WERI-Rb-1 (cell line): ENCODE measurements around the gene ERMP1.

Experiments
- DNase-seq: peaks from one replicate; pipeline ENCODE4 v3.0.0-alpha.2; 2020
- H3K27ac ChIP-seq: fragments of 250-450 bp; sonication (Bioruptor Pico); 2 replicates; pipeline ENCODE4 v1.5.1; 2020; ENCODE audit warnings: mild to moderate bottlenecking, moderate library complexity
- H3K27me3 ChIP-seq: fragments of 250-450 bp; sonication (Bioruptor Pico); 2 replicates; pipeline ENCODE4 v1.5.1; 2021; ENCODE audit warnings: mild to moderate bottlenecking, low read depth, moderate library complexity; ENCODE audit not compliant: insufficient read depth, severe bottlenecking
- H3K36me3 ChIP-seq: fragments of 250-450 bp; sonication (Bioruptor Pico); 2 replicates; pipeline ENCODE4 v1.5.1; 2020; ENCODE audit warnings: mild to moderate bottlenecking, moderate library complexity
- H3K4me3 ChIP-seq: 2 replicates; pipeline ENCODE4 v1.5.1; 2011; ENCODE audit warnings: low read depth, mild to moderate bottlenecking, control low read depth, low read length
- H3K9me3 ChIP-seq: fragments of 250-450 bp; sonication (Bioruptor Pico); 2 replicates; pipeline ENCODE4 v1.5.1; 2021; ENCODE audit warnings: mild to moderate bottlenecking, moderate library complexity; ENCODE audit not compliant: severe bottlenecking
- TF ChIP-seq, protein P1 (sequence below): IDR thresholded peaks from 2 replicates; pipeline ENCODE4 v1.5.1; 2011; ENCODE audit warnings: low read depth, mild to moderate bottlenecking, control low read depth, inconsistent platforms, low read length

Gene ERMP1

DNA sequence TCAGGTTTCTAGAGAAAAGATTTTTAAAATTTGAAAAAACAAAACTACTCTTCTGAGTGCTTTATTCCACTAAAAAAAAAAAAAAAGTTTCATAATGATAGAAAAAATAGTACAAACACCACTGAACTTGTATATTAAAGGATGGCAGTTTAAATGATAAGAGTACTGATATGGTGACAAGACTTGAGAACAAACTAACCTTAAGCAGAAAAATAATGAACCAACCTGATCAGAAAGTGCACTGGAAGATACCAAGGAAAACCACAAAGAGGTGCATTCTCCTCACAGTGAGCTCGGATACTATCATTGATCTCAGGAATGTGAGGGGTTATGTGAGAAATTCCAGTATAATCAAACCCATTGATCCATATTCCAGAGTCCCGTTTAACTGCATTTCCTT lies 34.3 kb downstream of the ERMP1 start:
- TF ChIP-seq, protein P1, sequence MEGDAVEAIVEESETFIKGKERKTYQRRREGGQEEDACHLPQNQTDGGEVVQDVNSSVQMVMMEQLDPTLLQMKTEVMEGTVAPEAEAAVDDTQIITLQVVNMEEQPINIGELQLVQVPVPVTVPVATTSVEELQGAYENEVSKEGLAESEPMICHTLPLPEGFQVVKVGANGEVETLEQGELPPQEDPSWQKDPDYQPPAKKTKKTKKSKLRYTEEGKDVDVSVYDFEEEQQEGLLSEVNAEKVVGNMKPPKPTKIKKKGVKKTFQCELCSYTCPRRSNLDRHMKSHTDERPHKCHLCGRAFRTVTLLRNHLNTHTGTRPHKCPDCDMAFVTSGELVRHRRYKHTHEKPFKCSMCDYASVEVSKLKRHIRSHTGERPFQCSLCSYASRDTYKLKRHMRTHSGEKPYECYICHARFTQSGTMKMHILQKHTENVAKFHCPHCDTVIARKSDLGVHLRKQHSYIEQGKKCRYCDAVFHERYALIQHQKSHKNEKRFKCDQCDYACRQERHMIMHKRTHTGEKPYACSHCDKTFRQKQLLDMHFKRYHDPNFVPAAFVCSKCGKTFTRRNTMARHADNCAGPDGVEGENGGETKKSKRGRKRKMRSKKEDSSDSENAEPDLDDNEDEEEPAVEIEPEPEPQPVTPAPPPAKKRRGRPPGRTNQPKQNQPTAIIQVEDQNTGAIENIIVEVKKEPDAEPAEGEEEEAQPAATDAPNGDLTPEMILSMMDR, result no peak
- no peaks in the 10 kb centered on the region for H3K9me3 ChIP-seq
- no peaks in the 10 kb centered on the region for H3K27me3 ChIP-seq
- H3K4me3 ChIP-seq, result no peak overlapping the region
- no peak overlapping the region for H3K27ac ChIP-seq
- no peak for DNase-seq
- H3K36me3 ChIP-seq, result no peaks in the 10 kb centered on the region; the same call in 1 of the 2 replicates

DNA sequence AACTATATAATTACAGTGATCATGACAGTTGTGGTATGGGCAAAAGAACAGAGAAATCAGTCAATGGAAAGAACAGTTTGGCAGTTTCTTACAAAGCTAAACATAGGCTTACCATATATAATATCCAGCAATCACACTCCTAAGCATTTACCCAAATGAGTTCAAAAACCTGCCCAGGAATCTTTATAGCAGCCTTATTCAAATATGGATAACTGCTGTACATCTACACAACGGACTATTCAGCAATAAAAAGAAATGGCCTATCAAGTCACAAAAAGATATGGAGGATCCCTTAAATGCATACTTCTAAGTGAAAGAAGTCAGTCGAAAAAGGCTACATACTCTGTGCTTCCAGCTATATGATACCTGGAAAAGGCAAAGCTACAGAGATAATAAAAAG lies 36.6 kb downstream of the ERMP1 start:
- DNase-seq, result no peak
- Histone ChIP-seq H3K36me3 (no peaks in the 10 kb centered on the region; the same call in 1 of the 2 replicates), H3K4me3 (no peak overlapping the region), H3K27me3 (no peaks in the 10 kb centered on the region), H3K27ac (no peak overlapping the region), H3K9me3 (no peaks in the 10 kb centered on the region)
- TF ChIP-seq, protein P1, result no peak

DNA sequence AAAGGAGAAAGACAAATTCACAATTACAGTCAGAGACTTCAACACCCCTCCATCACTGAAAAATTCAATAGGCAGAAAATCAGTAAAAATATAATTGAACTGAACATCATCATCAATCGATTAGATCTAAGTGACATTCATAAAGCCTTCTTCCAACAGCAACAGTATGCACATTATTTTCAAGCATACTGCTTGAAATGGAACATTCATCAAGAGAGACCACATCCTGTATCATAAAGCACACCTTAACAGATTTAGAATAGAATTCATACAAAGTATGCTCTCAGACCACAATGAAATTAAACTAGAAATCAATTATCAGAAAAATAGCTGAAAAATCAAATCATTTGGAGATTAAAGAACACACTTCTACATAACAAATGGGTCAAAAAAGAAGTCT lies 39.1 kb downstream of the ERMP1 start:
- Histone ChIP-seq H3K36me3 (peaks cover 4% of the 10 kb centered on the region; the same call in 1 of the 2 replicates), H3K4me3 (no peak overlapping the region), H3K27ac (no peak overlapping the region), H3K27me3 (no peaks in the 10 kb centered on the region), H3K9me3 (no peaks in the 10 kb centered on the region)
- TF ChIP-seq, protein P1, result no peak
- no peak for DNase-seq

DNA sequence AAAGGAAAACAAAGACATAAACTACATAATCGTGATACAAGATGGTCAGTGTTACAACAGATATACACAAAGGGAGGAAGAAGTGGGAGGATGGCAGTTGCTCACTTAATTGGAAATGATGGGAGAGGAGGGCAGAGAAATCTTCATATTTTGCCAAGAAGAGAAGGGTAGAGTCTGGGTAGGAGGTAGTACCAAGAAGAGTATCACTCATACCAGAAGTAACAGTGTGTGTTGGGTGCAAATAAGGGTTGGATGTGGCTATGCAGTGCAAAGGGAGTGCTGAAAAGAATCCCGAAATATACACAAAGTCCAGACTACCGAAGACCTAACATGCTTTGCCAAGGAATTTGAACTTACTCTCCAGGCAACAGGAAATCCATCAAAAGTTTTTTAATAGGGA lies 41.0 kb downstream of the ERMP1 start:
- H3K36me3 ChIP-seq, result peaks cover 6% of the 10 kb centered on the region
- TF ChIP-seq, protein P1, result no peak
- no peak overlapping the region for H3K27ac ChIP-seq
- no peaks in the 10 kb centered on the region for H3K27me3 ChIP-seq
- no peak overlapping the region for H3K4me3 ChIP-seq
- no peak for DNase-seq
- H3K9me3 ChIP-seq, result no peaks in the 10 kb centered on the region

- Histone ChIP-seq H3K4me3 (no peak overlapping the region), H3K27ac (no peak overlapping the region), H3K27me3 (no peaks in the 10 kb centered on the region), H3K9me3 (no peaks in the 10 kb centered on the region), H3K36me3 (peaks cover 11% of the 10 kb centered on the region)
- TF ChIP-seq, protein P1, result no peak
- DNase-seq, result no peak
Observed at GRCh38 chr9:5790923-5791322, 42.0 kb downstream of the ERMP1 start.

- Histone ChIP-seq H3K9me3 (no peaks in the 10 kb centered on the region), H3K27me3 (no peaks in the 10 kb centered on the region), H3K4me3 (no peak overlapping the region), H3K36me3 (peaks cover 11% of the 10 kb centered on the region), H3K27ac (no peak overlapping the region)
- DNase-seq, result no peak
- TF ChIP-seq, protein P1, result no peak
Observed at GRCh38 chr9:5789489-5789888, 43.4 kb downstream of the ERMP1 start.
